ENCODE results near the gene PROK1.
"Not testable (repeated sequence)": the region's sequence is repeated elsewhere in the genome, so short reads cannot be mapped to it uniquely, and the experiment has no call there.

PROK1 gene

DNA sequence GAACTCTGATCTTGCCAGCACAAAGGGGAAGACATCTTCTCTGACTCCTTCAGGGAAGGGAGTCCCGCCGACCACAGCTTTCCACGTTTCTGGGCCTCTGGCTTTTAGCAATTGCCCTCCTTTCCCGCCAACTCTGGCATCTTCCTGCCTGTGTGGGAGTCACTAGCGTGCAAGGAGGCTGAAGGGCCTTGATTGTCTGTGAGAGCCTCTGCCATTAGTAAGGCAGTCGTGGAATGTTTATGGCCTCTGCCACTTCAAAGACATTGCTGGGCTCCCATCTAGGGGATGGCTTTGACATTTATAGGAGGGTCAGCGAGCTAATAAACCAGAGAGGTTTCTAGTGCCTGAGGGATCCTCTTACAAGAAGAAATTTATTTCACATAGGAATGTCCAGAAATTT, 14.3 kb upstream of the PROK1 start:
- Histone ChIP-seq H3K9me3 (ENCODE audit: control insufficient read depth, low read depth, low read length) (no peaks in the 10 kb centered on the region), H3K27me3 (ENCODE audit: control insufficient read depth, insufficient read depth, low read length) (no peaks in the 10 kb centered on the region), H3K9ac (ENCODE audit: low read length) (no peak overlapping the region), H3K36me3 (ENCODE audit: control insufficient read depth, low read depth, low read length) (no peaks in the 10 kb centered on the region), H3K4me1 (ENCODE audit: control insufficient read depth, low read depth, low read length) (peaks cover 13% of the 10 kb centered on the region), H3K27ac (ENCODE audit: low read length) (no peak overlapping the region), H3K4me3 (ENCODE audit: low read length) (no peak overlapping the region)

DNA sequence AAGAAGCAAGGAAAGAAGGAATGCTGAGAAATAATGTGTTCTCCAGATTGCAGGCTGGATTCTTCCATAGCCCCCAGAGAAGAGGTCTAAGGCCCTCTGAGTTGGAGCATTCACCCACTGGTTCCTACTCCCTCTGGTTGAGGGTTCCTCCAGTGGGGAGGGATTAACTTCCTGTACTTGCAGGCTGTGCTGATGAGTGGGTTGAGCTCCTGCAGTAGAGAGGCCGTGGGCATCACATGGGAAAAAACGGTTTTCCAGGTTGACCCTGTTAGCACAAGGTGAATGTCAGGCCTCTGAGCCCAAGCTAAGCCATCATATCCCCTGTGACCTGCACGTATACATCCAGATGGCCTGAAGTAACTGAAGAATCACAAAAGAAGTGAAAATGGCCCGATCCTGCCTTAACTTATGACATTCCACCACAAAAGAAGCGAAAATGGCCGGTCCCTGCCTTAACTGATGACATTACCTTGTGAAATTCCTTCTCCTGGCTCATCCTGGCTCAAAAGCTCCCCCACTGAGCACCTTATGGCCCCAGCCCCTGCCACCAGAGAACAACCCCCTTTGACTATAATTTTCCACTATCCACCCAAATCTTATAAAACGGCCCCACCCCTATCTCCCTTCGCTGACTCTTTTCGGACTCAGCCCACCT, 13.2 kb upstream of the PROK1 start:
- not testable (repeated sequence) for H3K9me3 ChIP-seq (ENCODE audit: control insufficient read depth, low read depth, low read length); H3K27me3 ChIP-seq (ENCODE audit: control insufficient read depth, insufficient read depth, low read length); H3K27ac ChIP-seq (ENCODE audit: low read length); H3K36me3 ChIP-seq (ENCODE audit: control insufficient read depth, low read depth, low read length); H3K4me3 ChIP-seq (ENCODE audit: low read length); H3K9ac ChIP-seq (ENCODE audit: low read length)
- H3K4me1 ChIP-seq (ENCODE audit: control insufficient read depth, low read depth, low read length), result peaks cover 13% of the 10 kb centered on the region

DNA sequence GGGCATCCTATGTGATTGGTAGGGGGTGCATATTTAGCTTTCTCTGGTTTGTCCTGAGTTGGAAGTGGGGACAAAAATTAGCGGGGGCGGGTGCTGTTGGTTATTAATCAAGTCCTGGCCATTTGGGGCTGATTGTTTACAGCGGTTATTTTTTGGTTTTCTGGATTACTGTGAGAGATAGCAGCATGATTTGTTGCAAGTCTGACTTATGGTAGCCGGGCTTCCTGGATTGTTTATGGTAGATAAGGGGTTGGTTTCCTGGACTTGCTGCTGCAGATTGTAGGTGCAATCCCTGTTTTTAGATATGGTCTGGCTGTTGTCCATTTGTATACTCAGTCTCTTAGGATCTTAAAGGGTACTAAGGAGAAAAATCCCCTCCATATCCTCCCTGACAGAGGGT, 12.1 kb upstream of the PROK1 start:
- Histone ChIP-seq H3K4me1 (ENCODE audit: control insufficient read depth, low read depth, low read length) (peaks cover 4% of the 10 kb centered on the region), H3K36me3 (ENCODE audit: control insufficient read depth, low read depth, low read length) (no peaks in the 10 kb centered on the region), H3K27ac (ENCODE audit: low read length) (no peak overlapping the region), H3K4me3 (ENCODE audit: low read length) (no peak overlapping the region), H3K9me3 (ENCODE audit: control insufficient read depth, low read depth, low read length) (no peaks in the 10 kb centered on the region), H3K27me3 (ENCODE audit: control insufficient read depth, insufficient read depth, low read length) (no peaks in the 10 kb centered on the region), H3K9ac (ENCODE audit: low read length) (no peak overlapping the region)

- not testable (repeated sequence) for H3K4me3 ChIP-seq (ENCODE audit: low read length); H3K4me1 ChIP-seq (ENCODE audit: control insufficient read depth, low read depth, low read length); H3K27me3 ChIP-seq (ENCODE audit: control insufficient read depth, insufficient read depth, low read length); H3K27ac ChIP-seq (ENCODE audit: low read length); H3K36me3 ChIP-seq (ENCODE audit: control insufficient read depth, low read depth, low read length); H3K9me3 ChIP-seq (ENCODE audit: control insufficient read depth, low read depth, low read length); H3K9ac ChIP-seq (ENCODE audit: low read length)
These were observed 11.1 kb upstream of the PROK1 start for GRCh38 chr1:110439873-110440272.

- H3K4me3 ChIP-seq (ENCODE audit: low read length), result no peak overlapping the region
- no peaks in the 10 kb centered on the region for H3K27me3 ChIP-seq (ENCODE audit: control insufficient read depth, insufficient read depth, low read length)
- H3K9me3 ChIP-seq (ENCODE audit: control insufficient read depth, low read depth, low read length), result no peaks in the 10 kb centered on the region
- H3K27ac ChIP-seq (ENCODE audit: low read length), result no peak overlapping the region
- no peaks in the 10 kb centered on the region for H3K4me1 ChIP-seq (ENCODE audit: control insufficient read depth, low read depth, low read length)
- H3K36me3 ChIP-seq (ENCODE audit: control insufficient read depth, low read depth, low read length), result no peaks in the 10 kb centered on the region
- no peak overlapping the region for H3K9ac ChIP-seq (ENCODE audit: low read length)
These were observed 10.1 kb upstream of the PROK1 start for GRCh38 chr1:110440877-110441276.

GRCh38 chr1:110441888-110442287, 9.1 kb upstream of the PROK1 start:
- H3K9me3 ChIP-seq (ENCODE audit: control insufficient read depth, low read depth, low read length), result no peaks in the 10 kb centered on the region
- H3K27ac ChIP-seq (ENCODE audit: low read length), result no peak overlapping the region
- no peaks in the 10 kb centered on the region for H3K36me3 ChIP-seq (ENCODE audit: control insufficient read depth, low read depth, low read length)
- H3K4me3 ChIP-seq (ENCODE audit: low read length), result no peak overlapping the region
- H3K4me1 ChIP-seq (ENCODE audit: control insufficient read depth, low read depth, low read length), result no peaks in the 10 kb centered on the region
- no peaks in the 10 kb centered on the region for H3K27me3 ChIP-seq (ENCODE audit: control insufficient read depth, insufficient read depth, low read length)
- H3K9ac ChIP-seq (ENCODE audit: low read length), result no peak overlapping the region

DNA sequence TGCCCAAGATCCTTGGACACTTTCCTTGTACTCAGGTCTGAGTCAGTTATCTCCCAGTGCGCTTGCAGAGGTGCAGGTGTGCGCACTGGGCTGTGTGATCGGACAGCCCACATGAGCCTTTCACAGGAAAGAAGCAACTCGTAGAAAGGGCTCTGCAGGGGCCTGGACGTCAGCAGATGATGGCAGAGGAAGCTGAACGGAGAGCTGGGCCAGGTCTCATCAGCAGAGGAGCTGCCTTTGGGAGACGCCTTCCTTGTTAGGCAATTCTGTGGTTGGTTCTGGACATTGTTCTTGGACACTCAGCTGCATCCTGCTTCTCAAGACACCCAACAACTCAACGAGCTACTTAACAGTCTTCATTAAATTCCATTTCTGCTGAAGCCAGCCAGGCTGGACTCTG, 7.5 kb upstream of the PROK1 start:
- Histone ChIP-seq H3K4me3 (ENCODE audit: low read length) (no peak overlapping the region), H3K9ac (ENCODE audit: low read length) (no peak overlapping the region), H3K36me3 (ENCODE audit: control insufficient read depth, low read depth, low read length) (no peaks in the 10 kb centered on the region), H3K27me3 (ENCODE audit: control insufficient read depth, insufficient read depth, low read length) (no peaks in the 10 kb centered on the region), H3K9me3 (ENCODE audit: control insufficient read depth, low read depth, low read length) (no peaks in the 10 kb centered on the region), H3K4me1 (ENCODE audit: control insufficient read depth, low read depth, low read length) (no peaks in the 10 kb centered on the region), H3K27ac (ENCODE audit: low read length) (no peak overlapping the region)

GRCh38 chr1:110444561-110444960, 6.4 kb upstream of the PROK1 start:
- H3K9ac ChIP-seq (ENCODE audit: low read length), result no peak overlapping the region
- no peak overlapping the region for H3K4me3 ChIP-seq (ENCODE audit: low read length)
- H3K36me3 ChIP-seq (ENCODE audit: control insufficient read depth, low read depth, low read length), result no peaks in the 10 kb centered on the region
- H3K4me1 ChIP-seq (ENCODE audit: control insufficient read depth, low read depth, low read length), result no peaks in the 10 kb centered on the region
- H3K27me3 ChIP-seq (ENCODE audit: control insufficient read depth, insufficient read depth, low read length), result no peaks in the 10 kb centered on the region
- no peak overlapping the region for H3K27ac ChIP-seq (ENCODE audit: low read length)
- H3K9me3 ChIP-seq (ENCODE audit: control insufficient read depth, low read depth, low read length), result no peaks in the 10 kb centered on the region

DNA sequence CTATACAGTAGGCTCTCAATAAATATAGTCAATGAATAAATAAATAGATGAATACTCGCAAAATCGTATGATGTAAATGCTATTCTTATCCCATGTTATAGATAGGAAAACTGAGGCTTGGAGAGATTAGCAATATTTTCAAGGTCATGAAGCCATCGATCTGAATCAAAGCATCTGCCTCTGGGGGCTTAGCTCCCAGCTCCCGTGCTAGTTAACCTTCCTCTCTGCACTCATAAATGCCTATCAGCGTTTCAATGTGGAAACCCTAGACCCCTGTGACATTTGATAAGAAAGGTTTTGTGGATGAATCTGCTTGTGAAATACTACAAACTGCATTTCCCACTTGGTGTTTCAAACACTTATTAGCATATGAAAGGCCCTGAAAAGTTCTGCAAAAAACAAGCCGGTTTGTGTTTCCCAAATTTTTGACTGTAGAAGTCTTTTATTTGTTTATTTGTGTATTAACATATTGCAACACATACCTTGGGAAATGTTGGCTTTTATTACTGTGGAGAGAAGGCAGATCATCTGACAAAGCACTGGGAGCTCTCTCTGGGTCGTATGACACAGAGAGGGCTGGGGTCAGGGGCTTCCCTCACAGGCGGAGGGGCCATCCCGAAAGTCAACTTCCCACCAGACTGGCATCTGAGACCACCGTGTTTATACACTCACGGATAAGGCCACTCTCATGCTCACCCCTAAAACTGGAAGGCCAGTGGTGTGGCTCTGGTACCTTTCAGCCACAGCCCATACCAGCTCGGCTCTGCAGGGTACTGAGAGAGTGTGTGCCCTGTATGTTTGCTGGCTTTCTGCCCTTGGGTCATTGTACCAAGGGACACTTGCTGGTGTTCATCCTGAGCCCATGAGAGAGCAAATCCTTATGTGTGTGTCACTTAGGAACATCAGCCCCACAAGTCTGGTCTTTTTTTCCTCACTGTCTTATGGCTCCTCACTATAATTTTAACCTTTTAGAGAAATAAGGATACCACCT, 993 bp upstream of the PROK1 start:
- no peak overlapping the region for H3K27ac ChIP-seq (ENCODE audit: low read length)
- peaks cover 7% of the 10 kb centered on the region for H3K4me1 ChIP-seq (ENCODE audit: control insufficient read depth, low read depth, low read length)
- no peaks in the 10 kb centered on the region for H3K27me3 ChIP-seq (ENCODE audit: control insufficient read depth, insufficient read depth, low read length)
- no peaks in the 10 kb centered on the region for H3K9me3 ChIP-seq (ENCODE audit: control insufficient read depth, low read depth, low read length)
- no peaks in the 10 kb centered on the region for H3K36me3 ChIP-seq (ENCODE audit: control insufficient read depth, low read depth, low read length)
- no peak overlapping the region for H3K9ac ChIP-seq (ENCODE audit: low read length)
- H3K4me3 ChIP-seq (ENCODE audit: low read length), result no peak overlapping the region

DNA sequence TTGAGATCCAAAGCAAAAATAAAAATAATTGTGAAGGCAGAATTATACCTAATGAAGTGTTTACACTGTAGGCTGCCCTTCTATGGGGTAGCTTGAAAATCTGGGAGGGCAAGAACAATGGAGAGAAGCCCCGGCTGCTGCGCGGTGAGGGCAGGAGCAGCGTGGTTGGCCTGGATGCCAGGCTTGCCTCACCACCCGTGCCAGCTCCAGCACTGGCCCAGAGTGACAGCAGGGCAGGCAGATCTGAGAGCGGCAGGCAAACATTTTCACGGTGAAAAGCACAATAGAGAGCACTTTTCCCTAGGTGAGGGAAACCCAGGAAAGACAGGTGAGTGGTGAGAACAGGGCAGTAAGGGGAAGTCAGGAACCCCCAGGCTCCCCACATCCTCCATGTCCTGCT, 1.4 kb downstream of the PROK1 start:
- H3K4me1 ChIP-seq (ENCODE audit: control insufficient read depth, low read depth, low read length), result peaks cover 9% of the 10 kb centered on the region
- H3K27me3 ChIP-seq (ENCODE audit: control insufficient read depth, insufficient read depth, low read length), result no peaks in the 10 kb centered on the region
- H3K9me3 ChIP-seq (ENCODE audit: control insufficient read depth, low read depth, low read length), result no peaks in the 10 kb centered on the region
- H3K27ac ChIP-seq (ENCODE audit: low read length), result no peak overlapping the region
- no peak overlapping the region for H3K9ac ChIP-seq (ENCODE audit: low read length)
- no peak overlapping the region for H3K4me3 ChIP-seq (ENCODE audit: low read length)
- H3K36me3 ChIP-seq (ENCODE audit: control insufficient read depth, low read depth, low read length), result no peaks in the 10 kb centered on the region

- H3K9ac ChIP-seq (ENCODE audit: low read length), result no peak overlapping the region
- no peak overlapping the region for H3K4me3 ChIP-seq (ENCODE audit: low read length)
- H3K27ac ChIP-seq (ENCODE audit: low read length), result no peak overlapping the region
- no peaks in the 10 kb centered on the region for H3K36me3 ChIP-seq (ENCODE audit: control insufficient read depth, low read depth, low read length)
- H3K27me3 ChIP-seq (ENCODE audit: control insufficient read depth, insufficient read depth, low read length), result no peaks in the 10 kb centered on the region
- H3K4me1 ChIP-seq (ENCODE audit: control insufficient read depth, low read depth, low read length), result peaks cover 9% of the 10 kb centered on the region
- H3K9me3 ChIP-seq (ENCODE audit: control insufficient read depth, low read depth, low read length), result no peaks in the 10 kb centered on the region
These were observed 2.9 kb downstream of the PROK1 start for GRCh38 chr1:110453829-110454228.

GRCh38 chr1:110454328-110454727, 3.4 kb downstream of the PROK1 start:
- Histone ChIP-seq H3K9me3 (ENCODE audit: control insufficient read depth, low read depth, low read length) (no peaks in the 10 kb centered on the region), H3K27me3 (ENCODE audit: control insufficient read depth, insufficient read depth, low read length) (no peaks in the 10 kb centered on the region), H3K4me3 (ENCODE audit: low read length) (no peak overlapping the region), H3K36me3 (ENCODE audit: control insufficient read depth, low read depth, low read length) (no peaks in the 10 kb centered on the region), H3K9ac (ENCODE audit: low read length) (no peak overlapping the region), H3K4me1 (ENCODE audit: control insufficient read depth, low read depth, low read length) (peaks cover 9% of the 10 kb centered on the region), H3K27ac (ENCODE audit: low read length) (no peak overlapping the region)

Data from iPS-18a (cell line).